ENCODE data around the gene FAM200A. TPM values are rescaled to one million over a fixed set of nuclear protein-coding genes. Genes with fewer than 3 reads are reported as not detected.

The FAM200A gene
- total and polyA plus RNA-seq, 7 experiments from 2014 or later = 1.9 to 13.6 (median 5.9) TPM

DNA sequence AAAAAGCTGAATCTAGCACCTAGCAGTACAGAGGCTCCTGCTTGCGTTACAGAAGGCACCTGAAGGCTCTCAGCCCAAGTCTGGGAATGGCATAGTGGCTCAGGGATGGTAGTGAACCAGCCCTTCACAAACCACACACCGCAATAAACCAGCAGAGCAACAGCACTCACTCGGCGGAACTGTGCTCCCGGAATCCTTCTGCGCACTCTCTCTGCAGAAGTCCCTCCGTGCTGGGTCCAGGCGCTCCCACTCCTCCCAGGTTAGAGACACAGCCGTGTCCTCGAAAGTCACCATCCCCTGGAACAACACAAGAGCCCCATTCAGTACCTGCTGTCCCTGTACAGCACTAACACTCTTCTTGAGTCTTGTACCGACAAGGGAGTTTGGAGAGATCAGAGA lies 53.4 kb downstream of the FAM200A start:
- Histone ChIP-seq H3K4me1 (ENCODE audit: control insufficient read depth in 2 of 2, insufficient read depth in 2 of 2, low read length in 2 of 2) (peaks cover 19 to 23% of the 10 kb centered on the region in 2 donors), H3K9me3 (ENCODE audit: control insufficient read depth in 2 of 3, low read length in 3 of 3) (peaks cover 4 to 13% (median 9%) of the 10 kb centered on the region in 3 experiments), H3K4me3 (ENCODE audit: low read length) (peak overlapping the region; percentile 99), H3K27ac (ENCODE audit: low read depth, low read length) (peak overlapping the region; percentile 98), H3K36me3 (ENCODE audit: control insufficient read depth in 2 of 3, insufficient read depth in 3 of 3, low read length in 3 of 3) (peaks cover 18 to 44% (median 18%) of the 10 kb centered on the region in 3 experiments), H3K27me3 (ENCODE audit: control insufficient read depth in 2 of 2, insufficient read depth in 2 of 2, low read length in 2 of 2) (no peaks in the 10 kb centered on the region)
- CTCF ChIA-PET = no interaction called here
- no peak for ATAC-seq
- Mint-ChIP-seq H3K4me3 (peak overlapping the region; percentile 95 to 100 (median 98)), H3K9me3 (peaks cover 0 to 17% (median 10%) of the 10 kb centered on the region in 11 donors), H3K27me3 (no peaks in the 10 kb centered on the region), H3K27ac (peak overlapping the region; percentile 86 to 100 (median 98)), H3K36me3 (peaks cover 16 to 57% (median 28%) of the 10 kb centered on the region in 5 donors), H3K4me1 (peaks cover 14 to 41% (median 35%) of the 10 kb centered on the region in 7 donors)
- POLR2A ChIA-PET = interaction anchor here (0.7 to 2.5 kb wide), 7 partner anchors 25 to 152 kb away, joined by 3 to 33 read pairs (median 4); partner anchors contain the start of genes FAM200A and ZNF655
- intact Hi-C loops (cut with micrococcal nuclease) = no loop called here
- DNase-seq = no peak

DNA sequence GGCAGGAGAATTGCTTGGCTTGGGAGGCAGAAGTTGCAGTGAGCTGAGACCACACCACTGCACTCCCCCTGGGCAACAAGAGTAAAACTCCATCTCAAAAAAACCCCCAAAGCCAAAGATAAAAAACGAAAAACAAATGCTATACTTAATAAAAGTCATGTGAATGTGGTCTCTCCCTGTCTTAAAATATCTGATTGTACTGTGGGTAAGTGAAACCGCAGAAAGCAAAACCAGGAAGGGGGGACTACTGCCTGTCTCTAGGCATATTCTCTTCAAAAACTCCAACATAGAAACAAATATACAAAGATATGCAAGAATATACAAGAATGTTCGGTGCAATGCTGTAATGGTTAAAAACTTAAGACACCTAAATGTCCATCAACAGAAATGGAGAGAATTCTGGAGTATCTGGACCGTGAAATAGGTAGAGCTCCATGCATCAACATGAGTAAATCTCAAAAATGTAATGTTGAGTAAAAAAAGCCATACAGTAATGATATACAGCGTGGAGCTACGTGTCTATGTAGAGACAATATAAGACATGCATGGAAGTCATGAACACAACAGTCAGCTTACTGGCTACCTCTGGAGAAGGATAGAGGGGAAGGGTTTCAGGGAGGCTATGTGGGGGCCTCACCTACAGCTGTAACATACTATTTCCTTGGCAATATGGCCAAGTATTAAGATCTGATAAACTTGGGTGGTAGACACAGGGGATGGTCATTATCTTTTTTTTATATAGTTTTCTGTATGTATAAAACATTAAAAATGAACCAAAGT lies 54.0 kb downstream of the FAM200A start:
- H3K27ac Mint-ChIP-seq = peak overlapping the region in 8 of 9 donors; percentile 69 to 99 (median 87)
- peak overlapping the region; percentile 95 to 100 (median 98) for H3K4me3 Mint-ChIP-seq
- ChIA-PET POLR2A (interaction anchor here (0.8 to 2.4 kb wide), 5 partner anchors 8 to 152 kb away, joined by 3 to 12 read pairs (median 4); partner anchors contain the start of genes FAM200A and ZNF655), CTCF (no interaction called here)
- H3K36me3 Mint-ChIP-seq = peaks cover 19 to 63% (median 34%) of the 10 kb centered on the region in 5 donors
- peaks cover 14 to 41% (median 35%) of the 10 kb centered on the region in 7 donors for H3K4me1 Mint-ChIP-seq
- intact Hi-C loops (cut with micrococcal nuclease) = no loop called here
- H3K4me3 ChIP-seq (ENCODE audit: low read length) = peak overlapping the region; percentile 99
- H3K27ac ChIP-seq (ENCODE audit: low read depth, low read length) = peak overlapping the region; percentile 98
- H3K4me1 ChIP-seq (ENCODE audit: control insufficient read depth in 2 of 2, insufficient read depth in 2 of 2, low read length in 2 of 2) = peaks cover 19 to 23% of the 10 kb centered on the region in 2 donors
- no peaks in the 10 kb centered on the region for H3K27me3 ChIP-seq (ENCODE audit: control insufficient read depth in 2 of 2, insufficient read depth in 2 of 2, low read length in 2 of 2)
- H3K36me3 ChIP-seq (ENCODE audit: control insufficient read depth in 2 of 3, insufficient read depth in 3 of 3, low read length in 3 of 3) = peaks cover 20 to 50% (median 21%) of the 10 kb centered on the region in 3 experiments
- H3K9me3 Mint-ChIP-seq = peaks cover 0 to 21% (median 16%) of the 10 kb centered on the region in 11 donors
- DNase-seq (no peak), ATAC-seq (no peak)
- H3K27me3 Mint-ChIP-seq = no peaks in the 10 kb centered on the region
- H3K9me3 ChIP-seq (ENCODE audit: control insufficient read depth in 2 of 3, low read length in 3 of 3) = peaks cover 6 to 17% (median 13%) of the 10 kb centered on the region in 3 experiments

Other genes starting within 250 kb of the FAM200A start
- gene ARPC1A, start 226.2 kb downstream of the FAM200A start, total RNA-seq = 10 to 100 TPM; 28.1 to 62.5 (median 43.2) TPM
- 100 to 1,000 TPM in 1 of 2 donors, 10 to 100 TPM in 1; 55.7 to 101 TPM for gene ARPC1A, start 226.2 kb downstream of the FAM200A start, polyA plus RNA-seq
- 100 to 1,000 TPM in 4 of 5 experiments, 10 to 100 TPM in 1; 88.1 to 364 (median 141) TPM for gene ARPC1B, start 177.4 kb downstream of the FAM200A start, total RNA-seq
- gene ARPC1B, start 177.4 kb downstream of the FAM200A start, polyA plus RNA-seq = 100 to 1,000 TPM; 379 to 575 TPM
- gene PDAP1, start 143.5 kb downstream of the FAM200A start, total RNA-seq = 100 to 1,000 TPM in 1 of 5 experiments, 10 to 100 TPM in 4; 42.8 to 104 (median 64.0) TPM
- gene PDAP1, start 143.5 kb downstream of the FAM200A start, polyA plus RNA-seq = 10 to 100 TPM; 38.4 to 41.2 TPM
- gene BUD31, start 143.1 kb downstream of the FAM200A start, total RNA-seq = 100 to 1,000 TPM in 2 of 5 experiments, 10 to 100 TPM in 3; 55.2 to 134 (median 83.9) TPM
- gene BUD31, start 143.1 kb downstream of the FAM200A start, polyA plus RNA-seq = 100 to 1,000 TPM; 148 to 173 TPM
- gene PTCD1, start 113.3 kb downstream of the FAM200A start, total RNA-seq = 10 to 100 TPM in 2 of 5 experiments, 1 to 10 TPM in 3; 4.0 to 10.8 (median 8.8) TPM
- gene PTCD1, start 113.3 kb downstream of the FAM200A start, polyA plus RNA-seq = 1 to 10 TPM; 3.7 to 4.2 TPM
- gene CPSF4, start 113.2 kb downstream of the FAM200A start, total RNA-seq = 10 to 100 TPM; 36.3 to 69.4 (median 45.7) TPM
- gene CPSF4, start 113.2 kb downstream of the FAM200A start, polyA plus RNA-seq = 10 to 100 TPM; 22.4 to 28.3 TPM
- gene ATP5MF, start 85.9 kb downstream of the FAM200A start, total RNA-seq = 100 to 1,000 TPM in 3 of 5 experiments, 10 to 100 TPM in 2; 77.8 to 349 (median 126) TPM
- gene ATP5MF, start 85.9 kb downstream of the FAM200A start, polyA plus RNA-seq = 100 to 1,000 TPM; 345 to 406 TPM
- gene ZNF789, start 79.2 kb downstream of the FAM200A start, total RNA-seq = 10 to 100 TPM; 17.4 to 28.0 (median 27.3) TPM
- 10 to 100 TPM in 1 of 2 donors, 1 to 10 TPM in 1; 9.5 to 10.6 TPM for gene ZNF789, start 79.2 kb downstream of the FAM200A start, polyA plus RNA-seq
- 100 to 1,000 TPM in 2 of 5 experiments, 10 to 100 TPM in 3; 55.2 to 199 (median 98.1) TPM for gene ZNF394, start 51.8 kb downstream of the FAM200A start, total RNA-seq
- gene ZNF394, start 51.8 kb downstream of the FAM200A start, polyA plus RNA-seq = 10 to 100 TPM; 68.2 to 93.3 TPM
- gene ZKSCAN5, start 47.5 kb downstream of the FAM200A start, total RNA-seq = 10 to 100 TPM in 1 of 5 experiments, 1 to 10 TPM in 4; 4.7 to 11.0 (median 8.3) TPM
- gene ZKSCAN5, start 47.5 kb downstream of the FAM200A start, polyA plus RNA-seq = 1 to 10 TPM; 4.1 to 8.1 TPM
- gene ZNF655, start 6.5 kb upstream of the FAM200A start, total RNA-seq = 100 to 1,000 TPM; 110 to 165 (median 157) TPM
- gene ZNF655, start 6.5 kb upstream of the FAM200A start, polyA plus RNA-seq = 10 to 100 TPM; 65.8 to 81.7 TPM
- gene TMEM225B, start 46.2 kb upstream of the FAM200A start, total RNA-seq = 1 to 10 TPM in 1 of 5 experiments, under 1 TPM in 3, not detected in 1; 0.80 to 1.9 (median 0.90) TPM
- 1 to 10 TPM in 1 of 2 donors, under 1 TPM in 1; 0.44 to 2.5 TPM for gene TMEM225B, start 46.2 kb upstream of the FAM200A start, polyA plus RNA-seq
- 10 to 100 TPM; 33.9 to 51.6 (median 43.8) TPM for gene ZSCAN25, start 64.8 kb upstream of the FAM200A start, total RNA-seq
- gene ZSCAN25, start 64.8 kb upstream of the FAM200A start, polyA plus RNA-seq = 10 to 100 TPM; 15.5 to 20.6 TPM
- gene CYP3A5, start 127.9 kb upstream of the FAM200A start, total RNA-seq = under 1 TPM in 1 of 5 experiments, not detected in 4; 0.27 TPM
- gene CYP3A5, start 127.9 kb upstream of the FAM200A start, polyA plus RNA-seq = under 1 TPM; 0.69 to 0.87 TPM
- not detected for gene CYP3A7, start 183.1 kb upstream of the FAM200A start, total RNA-seq
- under 1 TPM in 1 of 2 donors, not detected in 1; 0.08 TPM for gene CYP3A7, start 183.1 kb upstream of the FAM200A start, polyA plus RNA-seq
- gene CYP3A4, start 232.1 kb upstream of the FAM200A start, total RNA-seq = not detected
- not detected for gene CYP3A4, start 232.1 kb upstream of the FAM200A start, polyA plus RNA-seq

Data from naive thymus-derived CD4-positive, alpha-beta T cell (primary cell).